GM18858 (cell line): ENCODE measurements around the gene VAPB.
"Not testable (repeated sequence)": the region's sequence is repeated elsewhere in the genome, so short reads cannot be mapped to it uniquely, and the experiment has no call there.

ENCODE experiments used
- ATAC-seq: cut with Tn5 transposase; IDR thresholded peaks from one replicate; pipeline ENCODE4 v1.9.1; 2021; ENCODE audit not compliant: unreplicated experiment

The VAPB gene, protein sequence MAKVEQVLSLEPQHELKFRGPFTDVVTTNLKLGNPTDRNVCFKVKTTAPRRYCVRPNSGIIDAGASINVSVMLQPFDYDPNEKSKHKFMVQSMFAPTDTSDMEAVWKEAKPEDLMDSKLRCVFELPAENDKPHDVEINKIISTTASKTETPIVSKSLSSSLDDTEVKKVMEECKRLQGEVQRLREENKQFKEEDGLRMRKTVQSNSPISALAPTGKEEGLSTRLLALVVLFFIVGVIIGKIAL

DNA sequence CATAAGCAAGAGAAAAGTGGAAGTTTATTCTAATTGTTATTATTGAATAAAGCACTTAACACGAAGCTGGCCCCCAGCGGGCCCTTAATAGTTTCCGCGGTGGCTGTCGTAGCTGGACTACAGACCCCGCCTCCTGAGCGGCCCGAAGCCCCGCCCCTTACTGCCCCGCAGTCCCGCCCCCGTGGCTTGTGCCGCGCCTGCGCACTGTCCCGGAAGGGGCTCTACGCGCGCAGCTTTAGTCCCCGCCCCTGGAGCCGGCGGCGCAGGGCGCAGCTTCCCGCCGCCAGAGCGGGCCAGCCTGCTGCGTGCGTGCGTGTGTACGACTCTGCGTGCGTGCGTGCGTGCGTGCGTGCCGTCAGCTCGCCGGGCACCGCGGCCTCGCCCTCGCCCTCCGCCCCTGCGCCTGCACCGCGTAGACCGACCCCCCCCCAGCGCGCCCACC, at the start of gene VAPB:
Gene VAPB, plus strand, starts transcription at position 348 of the 442 bp plus-strand sequence. CDS start 231 bp downstream, outside the sequence.
- ATAC-seq = peak; percentile 89

DNA sequence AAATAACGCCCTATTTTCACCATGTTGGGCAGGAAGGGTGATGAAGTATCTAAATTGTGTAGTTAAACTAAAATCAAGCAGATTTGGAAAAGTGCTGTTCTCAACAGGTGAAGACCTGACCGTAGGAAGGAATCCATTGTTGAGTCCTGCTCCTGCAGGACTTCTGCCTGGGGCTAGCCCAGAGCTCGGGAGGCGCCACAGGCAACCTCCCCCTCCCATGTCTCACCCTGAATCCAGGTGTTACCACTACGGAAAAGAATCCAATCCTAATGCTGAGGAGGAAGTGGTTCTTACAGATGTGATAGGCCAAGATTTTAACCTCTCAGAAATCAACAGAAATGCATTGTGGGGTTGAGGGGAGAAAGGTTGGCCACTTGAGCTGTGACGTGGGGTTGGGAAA, 49.3 kb upstream of the VAPB start:
- ATAC-seq = no peak

- ATAC-seq = no peak
Observed at GRCh38 chr20:58340151-58340550, 48.9 kb upstream of the VAPB start.

- ATAC-seq = no peak
Observed at GRCh38 chr20:58340853-58341252, 48.2 kb upstream of the VAPB start.

DNA sequence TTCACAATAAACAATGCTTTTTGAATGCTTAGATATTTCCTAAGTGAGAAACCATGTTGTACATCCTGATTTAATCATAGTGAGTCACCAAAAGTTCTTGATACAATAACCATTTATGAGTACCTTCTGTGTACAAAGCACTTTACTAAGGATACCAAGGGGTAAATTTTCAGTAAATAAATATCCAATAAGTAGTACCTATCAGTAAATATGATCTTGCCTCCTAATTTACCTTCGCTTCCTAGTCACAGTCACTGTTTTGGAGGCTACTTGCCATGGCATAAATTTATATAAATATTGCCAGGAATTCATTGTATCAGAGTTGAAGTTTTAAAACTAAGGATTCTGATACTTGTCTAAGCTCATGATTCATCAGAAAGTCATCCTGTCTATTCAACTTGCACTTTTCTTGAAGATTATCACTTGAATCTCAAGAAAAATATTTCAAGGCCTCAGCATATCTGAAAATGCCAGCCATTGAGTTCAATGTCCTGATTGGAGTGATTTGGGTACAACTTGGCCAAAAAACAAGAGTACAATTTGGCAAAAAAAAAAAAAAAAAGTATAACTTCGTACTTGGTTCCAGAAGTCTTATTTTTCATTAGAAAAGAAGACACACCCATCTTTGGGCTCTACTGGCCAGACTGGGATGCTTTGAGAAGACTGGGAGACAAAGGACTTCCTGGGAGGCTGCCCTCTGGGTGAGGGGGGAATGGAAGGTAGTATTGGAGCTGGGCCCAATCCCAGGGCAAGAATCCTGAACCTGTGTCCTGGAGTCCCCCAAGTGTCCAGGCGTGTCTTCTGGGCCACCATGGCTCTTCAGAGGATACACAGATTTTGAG, 46.7 kb upstream of the VAPB start:
- ATAC-seq = no peak

DNA sequence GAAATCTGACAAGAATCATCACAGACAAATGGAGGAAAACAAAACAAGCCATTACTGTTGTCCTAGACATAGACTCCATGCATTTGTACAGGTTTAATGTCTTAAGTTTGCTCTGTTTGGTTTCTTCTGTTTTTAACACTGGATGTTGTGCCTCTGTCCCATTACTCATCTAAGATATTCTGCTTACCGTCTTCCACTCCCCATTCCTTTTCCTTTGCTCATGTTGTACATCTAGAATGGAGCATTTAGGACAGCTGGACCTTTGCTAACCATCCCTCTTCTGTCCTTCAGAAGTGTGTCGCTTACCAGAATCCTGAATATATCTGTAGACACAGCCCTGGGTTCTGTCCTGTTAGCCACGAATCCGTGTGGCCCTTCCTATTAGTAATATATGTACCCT, 44.3 kb upstream of the VAPB start:
- no peak for ATAC-seq

GRCh38 chr20:58349570-58349969, 39.5 kb upstream of the VAPB start:
- ATAC-seq = no peak

GRCh38 chr20:58352468-58352867, 36.6 kb upstream of the VAPB start:
- no peak for ATAC-seq

DNA sequence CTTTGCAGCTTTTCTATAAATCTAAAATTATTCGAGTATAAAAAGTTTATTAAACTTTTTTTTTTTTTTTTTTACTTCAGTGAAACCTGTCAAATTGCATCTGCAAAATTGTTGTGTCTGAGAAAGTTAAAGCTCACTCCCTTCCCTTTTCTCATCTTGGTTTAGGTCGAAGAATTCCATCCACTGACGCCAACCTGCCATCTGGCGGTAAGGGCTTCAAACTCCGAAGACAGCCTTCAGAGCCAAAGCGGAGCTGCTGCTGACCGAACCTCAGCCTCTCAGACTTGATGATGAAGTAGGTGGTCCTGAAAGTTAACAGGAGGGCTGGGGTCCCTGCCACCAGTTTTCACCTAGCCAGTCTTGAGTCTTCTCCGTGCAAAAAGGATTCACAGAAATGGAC, 29.6 kb upstream of the VAPB start:
- no peak for ATAC-seq

DNA sequence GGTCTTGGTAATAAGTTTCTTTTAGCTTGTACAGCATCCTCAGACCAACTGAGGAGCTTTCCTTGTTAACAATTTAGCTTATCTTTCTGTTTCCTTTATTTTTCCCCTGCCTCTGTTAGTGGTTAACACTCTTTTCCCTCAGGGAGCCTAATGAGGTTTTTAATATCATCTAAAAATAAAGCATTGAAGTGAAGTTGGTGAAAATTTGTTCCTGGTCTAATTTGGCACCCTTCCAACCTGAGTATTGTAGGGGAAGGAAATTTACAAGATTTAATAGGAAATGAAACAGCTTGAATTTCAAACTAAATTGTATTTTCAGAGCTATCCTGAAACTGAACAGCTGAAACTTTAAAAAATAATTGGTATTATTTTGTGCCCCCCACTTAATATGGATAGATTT, 28.1 kb upstream of the VAPB start:
- no peak for ATAC-seq

DNA sequence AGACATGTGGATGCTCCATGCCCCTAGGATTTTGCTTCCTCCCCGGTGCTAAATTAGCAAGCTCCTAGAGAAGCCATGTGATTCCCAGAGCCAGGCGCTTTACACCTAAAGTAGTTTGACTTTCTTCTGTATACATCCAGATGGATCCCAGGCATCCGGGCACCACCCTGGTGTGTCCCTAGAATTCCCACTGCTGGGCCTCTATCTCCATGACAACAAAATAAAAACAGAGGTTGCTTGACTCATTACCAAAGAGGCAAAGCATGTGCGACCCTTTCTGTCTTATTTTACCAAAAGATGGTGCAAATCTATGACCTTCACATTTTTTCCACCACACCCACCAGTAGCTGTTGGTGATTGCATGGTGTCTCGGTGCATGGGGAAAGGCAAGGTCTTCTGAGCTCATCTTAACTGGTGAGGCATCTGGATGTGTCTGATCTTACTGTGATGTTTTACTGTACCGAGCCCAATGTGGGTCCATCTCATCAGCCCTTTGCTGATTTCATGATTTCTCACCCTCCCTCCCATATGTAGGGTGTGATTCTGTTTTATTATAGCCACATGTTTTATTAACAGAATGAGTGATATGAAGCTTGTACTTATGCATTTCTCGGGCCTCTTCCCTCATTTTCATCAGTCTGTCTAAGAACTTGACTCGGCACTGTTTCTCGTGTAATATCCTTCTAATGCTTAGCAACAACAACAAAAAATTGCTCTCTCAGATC, 27.4 kb upstream of the VAPB start:
- ATAC-seq = no peak

DNA sequence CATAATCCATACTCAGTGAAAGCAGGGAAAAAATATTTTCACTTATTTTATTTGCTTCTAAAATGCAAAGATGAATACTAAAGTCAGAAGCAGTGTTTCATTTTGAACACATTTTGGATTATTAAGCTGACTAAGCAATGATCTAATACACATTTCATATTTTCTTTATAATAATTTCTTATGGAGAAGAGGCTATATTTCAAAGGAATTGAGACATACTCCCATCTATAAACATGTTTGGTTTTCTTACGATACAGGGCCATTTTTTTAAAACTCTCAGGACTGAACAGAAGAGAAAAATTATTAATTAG, 26.9 kb upstream of the VAPB start:
- ATAC-seq = no peak

DNA sequence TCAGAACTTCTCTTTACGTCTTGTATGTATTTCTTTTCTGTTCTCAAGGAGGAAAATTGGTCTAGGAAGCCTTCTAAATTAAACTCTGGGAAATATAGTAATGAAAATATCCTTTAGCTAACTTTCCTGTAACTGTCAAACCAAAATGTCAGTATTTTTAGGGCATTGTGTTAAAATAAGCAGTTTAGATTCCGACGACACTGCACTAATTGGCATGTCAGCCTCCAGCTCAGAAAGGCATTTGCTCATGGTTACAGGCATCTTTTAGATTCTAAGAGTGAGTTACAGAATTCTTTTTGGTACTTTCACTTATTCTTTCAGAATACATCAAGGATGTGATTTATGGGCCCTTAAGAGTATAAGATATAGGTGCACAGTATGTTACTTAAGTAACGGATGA, 26.1 kb upstream of the VAPB start:
- no peak for ATAC-seq

DNA sequence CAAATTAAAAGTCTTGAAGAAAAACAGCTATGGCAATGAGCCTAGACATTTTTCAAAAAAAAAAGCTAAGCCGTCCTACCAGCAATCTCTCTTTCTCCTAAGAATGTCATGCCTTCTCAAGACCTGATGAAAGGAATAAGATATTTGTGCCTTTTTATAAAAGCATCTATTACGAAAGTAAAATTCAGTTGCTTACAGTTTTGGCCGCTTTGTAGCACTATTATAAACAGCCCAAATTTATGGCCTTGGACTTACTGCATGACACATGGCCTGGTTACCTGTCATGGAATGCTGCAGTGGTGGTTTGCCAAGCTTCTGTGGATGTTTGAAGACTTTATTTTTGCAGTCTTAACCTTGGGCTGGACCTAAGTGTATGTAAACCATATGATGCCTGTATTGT, 22.2 kb upstream of the VAPB start:
- ATAC-seq = no peak

DNA sequence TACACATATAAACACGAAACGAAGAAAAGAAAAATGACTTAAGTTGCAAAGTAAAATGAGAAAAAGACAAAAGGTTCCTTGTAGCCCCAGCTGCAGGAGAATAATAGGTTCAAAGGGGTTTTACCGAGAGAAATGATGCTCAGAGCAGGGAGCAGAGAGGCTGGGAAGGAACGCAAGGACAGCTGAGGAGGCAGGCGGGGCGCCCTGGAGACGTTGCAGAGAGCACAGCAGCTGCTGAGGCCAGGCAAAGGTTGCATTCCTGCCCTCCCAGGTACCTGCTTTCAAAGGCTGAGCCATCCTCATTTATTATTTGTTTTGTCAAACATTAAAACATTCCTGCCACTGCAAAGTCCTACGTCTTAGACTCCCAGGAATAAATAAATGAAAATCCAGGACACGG, 16.2 kb upstream of the VAPB start:
- no peak for ATAC-seq

DNA sequence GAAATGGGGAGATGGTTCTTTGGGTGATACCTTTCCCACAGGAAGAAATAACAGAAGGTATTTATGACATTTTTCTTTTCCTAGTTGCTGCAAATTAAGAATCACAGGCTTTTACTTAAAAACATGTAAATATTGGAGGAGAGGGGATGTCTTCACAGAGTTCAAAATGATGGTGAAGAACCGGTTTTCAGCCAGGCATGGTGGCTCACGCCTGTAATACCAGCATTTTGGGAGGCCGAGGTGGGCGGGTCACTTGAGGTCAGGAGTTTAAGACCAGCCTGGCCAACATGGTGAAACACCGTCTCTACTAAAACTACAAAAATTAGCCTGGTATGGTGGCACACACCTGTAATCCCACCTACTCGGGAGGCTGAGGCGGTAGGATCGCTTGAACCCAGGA, 15.7 kb upstream of the VAPB start:
- not testable (repeated sequence) for ATAC-seq

DNA sequence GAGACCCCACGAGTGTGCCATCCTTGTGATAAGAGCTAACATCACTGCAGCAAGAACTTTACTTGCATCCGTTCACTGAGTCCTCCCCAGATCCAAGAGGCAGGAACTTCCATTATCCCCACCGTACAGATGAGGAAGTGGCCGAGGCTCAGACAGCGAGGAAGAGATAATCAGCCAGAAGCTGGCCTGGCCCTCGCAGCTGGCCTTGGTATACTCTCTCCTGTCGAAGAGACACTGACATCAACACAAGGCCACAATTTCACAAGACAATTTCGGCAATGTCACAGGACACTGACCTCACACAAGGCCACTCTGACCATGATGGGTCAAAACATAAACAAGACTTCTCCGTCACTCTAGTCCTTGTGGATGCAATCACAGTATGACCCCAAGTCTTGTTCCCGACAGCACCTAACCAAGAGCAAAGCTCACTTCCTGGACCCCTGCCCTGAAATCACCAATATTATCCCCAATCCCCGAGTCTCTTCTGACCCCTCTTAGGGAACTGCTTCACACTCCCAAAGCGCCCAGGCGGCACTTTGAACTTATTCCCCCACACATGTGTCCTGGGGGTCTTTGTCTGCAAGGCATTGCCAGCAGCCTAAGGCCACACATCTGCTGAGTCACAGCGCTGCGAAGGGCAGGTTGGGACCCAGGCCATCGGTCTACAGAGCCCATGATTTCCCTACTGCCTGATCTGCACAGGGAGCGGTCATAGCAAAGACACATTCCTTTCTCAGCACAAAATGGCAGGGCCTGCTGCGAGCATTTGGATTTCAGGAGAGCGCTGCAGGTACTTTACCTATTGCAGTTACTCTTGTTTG, 14.8 kb upstream of the VAPB start:
- ATAC-seq = no peak

DNA sequence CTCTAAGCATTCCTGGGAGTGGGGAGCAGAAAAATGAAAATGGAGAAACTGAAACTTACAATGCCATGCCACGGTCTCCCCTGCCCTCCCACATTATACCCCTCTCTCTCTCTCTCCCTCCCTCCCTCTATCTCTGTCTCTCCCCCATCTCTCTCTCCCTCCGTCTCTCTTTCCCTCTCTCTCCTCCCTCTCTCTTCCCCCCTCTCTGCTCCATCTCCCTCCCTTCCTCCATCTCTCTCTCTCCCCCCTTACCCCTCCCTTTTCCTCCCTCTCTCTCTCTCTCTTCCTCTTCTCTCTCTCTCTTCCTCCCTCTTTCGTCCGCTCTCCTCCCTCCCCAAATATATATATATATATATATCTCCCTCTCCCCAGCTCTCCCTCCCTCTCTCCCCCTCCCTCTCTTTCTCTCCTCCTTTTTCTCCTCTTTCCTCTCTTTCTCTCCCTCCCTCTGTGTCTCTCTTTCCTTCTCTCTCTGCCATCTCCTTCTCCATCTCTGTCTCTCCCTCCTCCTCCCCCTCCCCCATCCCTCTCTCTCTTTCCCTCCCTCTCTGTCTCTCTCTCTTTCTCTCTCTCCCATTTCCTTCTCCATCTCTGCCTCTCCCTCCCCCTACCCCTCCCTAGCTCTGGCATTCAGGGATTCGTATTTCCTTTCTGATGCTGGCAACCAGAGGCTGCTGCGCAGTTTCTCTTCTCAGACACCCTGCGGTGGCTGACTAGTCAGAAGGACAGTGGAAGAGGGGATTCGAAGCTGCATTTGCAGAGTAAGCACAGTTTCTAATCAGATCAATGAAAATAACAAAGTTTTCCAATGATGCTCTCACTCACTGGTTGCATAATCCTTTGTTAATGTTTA, 13.9 kb upstream of the VAPB start:
- ATAC-seq = no peak

GRCh38 chr20:58375759-58376352, 13.2 kb upstream of the VAPB start:
- no peak for ATAC-seq

DNA sequence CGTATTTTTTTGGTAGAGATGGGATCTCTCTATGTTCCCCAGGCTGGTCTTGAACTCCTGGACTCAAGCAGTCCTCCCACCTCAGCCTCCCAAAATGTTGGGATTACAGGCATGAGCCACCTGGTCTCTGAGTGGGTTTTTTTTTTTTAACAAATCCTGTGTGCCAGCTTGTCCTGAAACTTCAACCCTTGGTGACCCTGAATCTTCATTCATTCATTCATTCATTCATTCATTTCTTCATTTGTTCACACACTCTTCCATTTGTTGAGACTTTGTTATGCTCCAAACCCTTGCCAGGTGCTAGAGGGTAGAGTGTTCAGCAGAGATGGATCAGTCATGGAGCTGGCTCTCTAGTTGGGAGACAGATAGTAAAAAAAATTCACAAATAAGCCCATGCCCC, 12.0 kb upstream of the VAPB start:
- ATAC-seq = no peak
